GM12878 (cell line): Measurements from ENCODE around the gene CGB2. TPM values are rescaled to one million over a fixed set of nuclear protein-coding genes. Genes with fewer than 3 reads are reported as not detected.

Experiments used
- ATAC-seq: fragments of 200-7000 bp; cut with Tn5 transposase; 3 replicates; pipeline ENCODE4 v1.9.1; 2020; ENCODE audit warnings: mild to moderate bottlenecking, moderate library complexity
- BruUV-seq: library from RNA; stranded (reverse); fragments of 400-500 nt; replicated peaks from 2 replicates; lab custom pipeline; 2021; lab: Mats Ljungman, UMichigan
- CTCF ChIA-PET: fragments of 300-600 bp; sonication (Branson Sonifier 250); formaldehyde crosslinking; extraction: SDS; loops from one replicate; lab custom pipeline; 2021; ENCODE audit warnings: inconsistent platforms; lab: Yijun Ruan, JAX
- POLR2A ChIA-PET: fragments of 350-600 bp; formaldehyde crosslinking; extraction: SDS; loops from one replicate; lab custom pipeline; 2021; ENCODE audit warnings: inconsistent platforms; lab: Charles Lee
- RAD21 ChIA-PET: fragments of 300-600 bp; sonication (Branson Sonifier 250); formaldehyde crosslinking; loops from one replicate; lab custom pipeline; 2023; ENCODE audit warnings: antibody characterized with exemption; ENCODE audit not compliant: unreplicated experiment; lab: Charles Lee
- SMC1A ChIA-PET: fragments of 300-600 bp; sonication (Branson Sonifier 250); formaldehyde crosslinking; loops from one replicate; lab custom pipeline; 2023; ENCODE audit not compliant: unreplicated experiment, uncharacterized antibody; lab: Charles Lee
- DNase-seq: peaks from one replicate; pipeline ENCODE4 v3.0.0-alpha.2; 2011; ENCODE audit warnings: low read depth, low spot score
- FAIRE-seq: peaks from 3 replicates; lab custom pipeline; 2011; peaks lifted over from hg19 to GRCh38; lab: Jason Lieb, UNC
- H2AFZ ChIP-seq: 2 replicates; pipeline ENCODE4 v1.6.0; 2011; ENCODE audit warnings: low read depth, low read length, control low read depth; ENCODE audit not compliant: control insufficient read depth
- H3K27ac ChIP-seq: 2 replicates; pipeline ENCODE4 v1.5.1; 2011; ENCODE audit warnings: control low read depth; ENCODE audit not compliant: control insufficient read depth, insufficient read depth
- H3K27me3 ChIP-seq, 2 experiments: replicated peaks in 1 of 2; 2 replicates each; pipeline versions ENCODE4 v1.6.0 to v1.6.1; 2011; ENCODE audit warnings: low read length in 1 of 2; ENCODE audit not compliant: control insufficient read depth in 2 of 2, insufficient read depth in 2 of 2
- H3K36me3 ChIP-seq, 2 experiments: 2 replicates each; pipeline ENCODE4 v1.5.1; 2011; ENCODE audit warnings: low read length in 1 of 2; ENCODE audit not compliant: control insufficient read depth in 2 of 2, insufficient read depth in 2 of 2
- H3K4me1 ChIP-seq: 2 replicates; pipeline ENCODE4 v1.6.1; 2011; ENCODE audit warnings: mild to moderate bottlenecking, low read length, moderate library complexity, mixed read lengths; ENCODE audit not compliant: control insufficient read depth, insufficient read depth
- H3K4me2 ChIP-seq: 2 replicates; pipeline ENCODE4 v1.6.0; 2011; ENCODE audit warnings: control low read depth; ENCODE audit not compliant: control insufficient read depth, insufficient read depth
- H3K4me3 ChIP-seq: fragments of 200-600 bp; sonication (generic); 2 replicates; pipeline ENCODE4 v1.5.1; 2016
- H3K79me2 ChIP-seq: 2 replicates; pipeline ENCODE4 v1.6.0; 2011; ENCODE audit warnings: low read length; ENCODE audit not compliant: control insufficient read depth, insufficient read depth
- H3K9ac ChIP-seq: 2 replicates; pipeline ENCODE4 v1.8.0; 2011; ENCODE audit warnings: low read length, control low read depth, mixed read lengths; ENCODE audit not compliant: control insufficient read depth, insufficient read depth
- H3K9me3 ChIP-seq: replicated peaks from 3 replicates; pipeline ENCODE4 v1.5.1; 2011; ENCODE audit warnings: mild to moderate bottlenecking, low read length; ENCODE audit not compliant: control insufficient read depth, insufficient read depth
- H4K20me1 ChIP-seq: 2 replicates; pipeline ENCODE4 v1.6.0; 2011; ENCODE audit not compliant: control insufficient read depth, insufficient read depth
- GATAD2B ChIP-seq: fragments of 450-650 bp; conservative IDR thresholded peaks from 2 replicates; pipeline ENCODE4 v1.6.1; 2017; ENCODE audit warnings: low read depth, mild to moderate bottlenecking, moderate library complexity
- MTA2 ChIP-seq: fragments of 450-650 bp; IDR thresholded peaks from 2 replicates; pipeline ENCODE4 v1.6.1; 2016; ENCODE audit warnings: low read depth, mild to moderate bottlenecking, moderate library complexity
- NR2C1 ChIP-seq: fragments of 450-650 bp; IDR thresholded peaks from 2 replicates; pipeline ENCODE4 v1.6.1; 2017; ENCODE audit warnings: antibody characterized with exemption, mild to moderate bottlenecking, moderate library complexity
- RFX5 ChIP-seq: IDR thresholded peaks from 2 replicates; pipeline ENCODE4 v1.6.1; 2011; ENCODE audit warnings: low read depth, low read length, improper control_type of control experiment
- TCF7 ChIP-seq: IDR thresholded peaks from 2 replicates; pipeline ENCODE4 v1.6.1; 2014; ENCODE audit warnings: antibody characterized with exemption, borderline replicate concordance
- ZNF24 ChIP-seq: fragments of 450-650 bp; IDR thresholded peaks from 2 replicates; pipeline ENCODE4 v1.6.1; 2017; ENCODE audit warnings: antibody characterized with exemption, mild to moderate bottlenecking
- WGBS: methylation state at CpG from one replicate; pipeline ENCODE4 v1.1.6; 2016; ENCODE audit warnings: low lambda C conversion rate; ENCODE audit not compliant: insufficient replicate concordance, insufficient coverage; ENCODE audit errors: missing lambda C conversion rate; 5-methylcytosine and 5-hydroxymethylcytosine counted together
- in situ Hi-C: fragments of 300-500 bp; cut with MboI; formaldehyde crosslinking; loops from 9 replicates; pipeline ENCODE4 v1.14.3; 2018; ENCODE audit warnings: mixed read lengths
- intact Hi-C: fragments of 100-400 bp; cut with micrococcal nuclease; formaldehyde crosslinking; loops from one replicate; pipeline ENCODE4 v1.14.2; 2022; ENCODE audit not compliant: unreplicated experiment
- polyA plus RNA-seq, 11 experiments: library from polyadenylated mRNA; depleted of rRNA in 4 of 11; unstranded in 6 of 11; stranded (reverse) in 5 of 11; fragments of >200 nt; fragmentation: Nextera tagmentation in 4 of 11; fragmentation: Illumina TruSeq in 1 of 11; extraction: Ambion mirVana in 4 of 11; extraction: Trizol in 1 of 11; gene quantifications; 1 replicate in 1 of 11; 2 replicates in 10 of 11; pipeline versions ENCODE4 v1.2.1 to v1.2.3, GENCODE V29; 2011 to 2016; ENCODE audit warnings: inconsistent platforms in 2 of 11, missing spikeins in 2 of 11, low read depth in 1 of 11
- total RNA-seq, 4 experiments: library from RNA; depleted of rRNA in 3 of 4; stranded (reverse); fragments of >200 nt in 3 of 4; fragmentation: Illumina TruSeq in 1 of 4; extraction: Trizol in 1 of 4; gene quantifications; 2 replicates each; pipeline versions ENCODE4 v1.2.1 to v1.2.3, GENCODE V29; 2013 to 2021
- TF ChIP-seq, protein P1 (sequence below), 3 experiments: IDR thresholded peaks in 2 of 3; conservative IDR thresholded peaks in 1 of 3; 2 replicates each; pipeline ENCODE4 v1.5.1; 2011; ENCODE audit warnings: low read depth in 3 of 3, low read length in 3 of 3, mild to moderate bottlenecking in 3 of 3, control low read depth in 2 of 3, moderate library complexity in 2 of 3, inconsistent platforms in 1 of 3, mixed read lengths in 1 of 3; ENCODE audit not compliant: control insufficient read depth in 2 of 3, insufficient read depth in 1 of 3; ENCODE audit errors: extremely low read depth in 1 of 3

The CGB2 gene
- total and polyA plus RNA-seq, 10 of the 15 experiments (the other 5 are each of a cell fraction or from before 2014, with no cell fraction given), result 0.20 to 0.37 TPM; not detected in 8

DNA sequence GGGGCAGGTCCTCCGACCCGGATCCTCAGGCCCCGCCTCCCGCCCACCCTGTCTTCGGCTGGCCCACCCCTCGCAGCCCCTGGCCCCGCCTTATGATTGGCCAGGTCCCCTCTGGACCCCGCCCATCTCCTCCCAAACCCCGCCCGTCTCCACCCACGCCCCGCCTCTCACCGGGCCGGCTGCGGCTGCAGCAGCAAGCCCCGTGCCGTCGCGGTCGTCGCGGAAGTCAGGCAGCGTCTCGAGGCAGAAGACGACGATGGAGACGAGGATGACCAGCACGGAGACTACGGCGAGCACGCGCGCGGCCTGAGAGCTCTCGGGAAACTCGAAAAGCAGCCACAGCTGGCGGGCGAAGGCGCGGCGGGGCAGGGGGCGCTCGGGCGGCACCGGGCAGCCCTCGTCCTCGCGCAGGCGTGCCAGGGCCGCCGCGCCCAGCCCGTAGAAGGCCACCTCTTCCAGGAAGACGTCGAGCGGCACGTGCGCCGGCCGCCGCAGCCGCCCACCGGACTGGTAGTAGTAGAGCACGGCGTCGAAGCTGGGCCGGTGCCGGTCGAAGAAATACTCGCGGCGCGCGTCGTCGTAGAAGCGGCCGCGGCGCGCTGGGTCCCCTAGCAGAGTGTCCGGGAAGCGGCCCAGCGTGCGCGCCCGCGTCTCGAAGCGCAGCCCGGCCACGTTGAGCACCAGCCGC lies 40.3 kb downstream of the CGB2 start:
- Histone ChIP-seq H3K4me1 (no peaks in the 10 kb centered on the region), H4K20me1 (no peaks in the 10 kb centered on the region), H3K36me3 (no peaks in the 10 kb centered on the region), H3K9ac (no peak overlapping the region), H3K27ac (no peak overlapping the region), H3K4me3 (no peak overlapping the region), H3K9me3 (no peaks in the 10 kb centered on the region; the same call in 2 of the 3 replicates), H3K4me2 (no peak overlapping the region), H3K79me2 (no peaks in the 10 kb centered on the region), H3K27me3 (peaks cover 0 to 4% of the 10 kb centered on the region in 2 experiments; a peak in 3 of 4 replicates), H2AFZ (no peak overlapping the region)
- no peak for DNase-seq
- in situ Hi-C loops, result no loop called here
- intact Hi-C loops, result no loop called here
- no peak for TF ChIP-seq TCF7
- CTCF ChIA-PET, result no interaction called here
- RAD21 ChIA-PET, result no interaction called here
- no peak for ATAC-seq
- POLR2A ChIA-PET, result interaction anchor here (0.6 kb wide), 1 partner anchor 78 kb away, joined by 3 read pairs; the partner anchor contains the start of gene RUVBL2
- WGBS, result 61% methylated on average over 60 of the region's 93 CpGs
- no TSS peak for BruUV-seq
- no peak for FAIRE-seq
- SMC1A ChIA-PET, result no interaction called here

DNA sequence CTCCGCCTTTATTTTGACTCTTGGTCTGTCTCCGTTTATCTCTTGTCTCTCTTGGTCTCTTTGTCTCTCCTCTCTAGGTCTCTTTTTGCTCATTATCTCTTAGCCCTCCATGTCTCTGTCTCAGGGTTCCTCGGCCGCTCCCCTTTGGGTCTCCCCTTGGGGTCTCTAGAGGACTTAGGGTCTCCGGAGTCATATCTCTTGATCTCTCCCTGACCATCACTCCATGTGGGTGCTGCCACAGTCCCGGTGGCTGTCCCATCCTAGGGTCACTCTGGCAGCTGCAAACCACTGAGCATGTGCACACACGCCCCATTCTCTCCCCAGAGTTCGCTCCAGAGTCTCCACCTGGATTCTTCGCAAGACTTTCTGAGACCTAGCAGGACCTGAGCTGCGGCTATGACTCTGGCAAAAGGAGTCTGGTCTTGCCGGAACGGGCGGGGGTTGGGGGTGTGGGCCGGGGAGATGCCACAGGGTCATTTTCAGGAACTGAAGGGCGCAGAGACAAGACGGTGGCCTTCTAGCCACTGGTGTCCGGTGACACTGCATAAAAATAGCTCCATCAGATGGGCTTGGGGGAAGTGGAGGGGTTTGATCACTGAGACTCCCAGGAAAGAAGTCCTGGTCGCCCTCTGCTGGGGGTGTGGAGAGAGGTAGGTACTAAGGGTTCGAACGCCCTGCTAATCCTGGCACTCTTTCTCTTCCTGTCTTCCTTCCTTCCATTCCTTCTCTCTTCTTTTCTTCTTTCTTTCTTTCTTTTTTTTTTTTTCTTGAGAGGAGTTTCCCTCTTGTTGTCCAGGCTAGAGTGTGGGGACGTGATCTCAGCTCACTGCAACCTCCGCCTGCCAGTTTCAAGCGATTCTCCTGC lies 42.1 kb downstream of the CGB2 start:
- Histone ChIP-seq H2AFZ (no peak overlapping the region), H3K9ac (no peak overlapping the region), H3K9me3 (no peaks in the 10 kb centered on the region; the same call in 2 of the 3 replicates), H3K4me3 (no peak overlapping the region), H3K27ac (no peak overlapping the region), H3K36me3 (no peaks in the 10 kb centered on the region), H3K4me1 (no peaks in the 10 kb centered on the region), H4K20me1 (no peaks in the 10 kb centered on the region), H3K27me3 (peaks cover 0 to 3% of the 10 kb centered on the region in 2 experiments; a peak in 3 of 4 replicates), H3K79me2 (no peaks in the 10 kb centered on the region), H3K4me2 (no peak overlapping the region)
- TF ChIP-seq MTA2, result no peak
- no peak for TF ChIP-seq NR2C1
- TF ChIP-seq, protein P1, sequence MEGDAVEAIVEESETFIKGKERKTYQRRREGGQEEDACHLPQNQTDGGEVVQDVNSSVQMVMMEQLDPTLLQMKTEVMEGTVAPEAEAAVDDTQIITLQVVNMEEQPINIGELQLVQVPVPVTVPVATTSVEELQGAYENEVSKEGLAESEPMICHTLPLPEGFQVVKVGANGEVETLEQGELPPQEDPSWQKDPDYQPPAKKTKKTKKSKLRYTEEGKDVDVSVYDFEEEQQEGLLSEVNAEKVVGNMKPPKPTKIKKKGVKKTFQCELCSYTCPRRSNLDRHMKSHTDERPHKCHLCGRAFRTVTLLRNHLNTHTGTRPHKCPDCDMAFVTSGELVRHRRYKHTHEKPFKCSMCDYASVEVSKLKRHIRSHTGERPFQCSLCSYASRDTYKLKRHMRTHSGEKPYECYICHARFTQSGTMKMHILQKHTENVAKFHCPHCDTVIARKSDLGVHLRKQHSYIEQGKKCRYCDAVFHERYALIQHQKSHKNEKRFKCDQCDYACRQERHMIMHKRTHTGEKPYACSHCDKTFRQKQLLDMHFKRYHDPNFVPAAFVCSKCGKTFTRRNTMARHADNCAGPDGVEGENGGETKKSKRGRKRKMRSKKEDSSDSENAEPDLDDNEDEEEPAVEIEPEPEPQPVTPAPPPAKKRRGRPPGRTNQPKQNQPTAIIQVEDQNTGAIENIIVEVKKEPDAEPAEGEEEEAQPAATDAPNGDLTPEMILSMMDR (IDR thresholded peaks at IDR 0.05 in 2 of 3, conservative IDR thresholded peaks at IDR 0.05 in 1 of 3; ENCODE audit: control insufficient read depth in 2 of 3, extremely low read depth in 1 of 3, insufficient read depth in 1 of 3, low read depth in 3 of 3, low read length in 3 of 3), result peak in 2 of 3 experiments; percentile 12 to 34; a peak in 2 of 6 replicates
- no peak for TF ChIP-seq ZNF24
- no peak for TF ChIP-seq RFX5
- no peak for TF ChIP-seq GATAD2B
- ChIA-PET SMC1A (interaction anchor here (0.8 to 1.3 kb wide), 2 partner anchors 24 to 135 kb away, joined by 3 read pairs; no protein-coding TSS in a partner anchor), RAD21 (no interaction called here), CTCF (interaction anchor here (0.6 to 2.6 kb wide), 5 partner anchors 26 to 731 kb away, joined by 3 to 15 read pairs (median 4); no protein-coding TSS in a partner anchor), POLR2A (interaction anchor here (0.7 kb wide), 1 partner anchor 25 kb away, joined by 8 read pairs; no protein-coding TSS in a partner anchor)
- BruUV-seq, result no TSS peak
- FAIRE-seq, result no peak
- intact Hi-C loops, result no loop called here
- 56% methylated on average over 23 of the region's 23 CpGs for WGBS
- in situ Hi-C loops, result no loop called here
- no peak for DNase-seq
- peak; percentile 41; the same call in 2 of the 3 replicates for ATAC-seq
